ENCODE data around the gene PSPH.

Gene PSPH

GRCh38 chr7:55996856-55997500 lies 54.3 kb downstream of the PSPH start:
- no peak for DNase-seq

- DNase-seq, result no peak
Measured at GRCh38 chr7:55992346-55992745, 58.9 kb downstream of the PSPH start.

- DNase-seq, result no peak
Measured at GRCh38 chr7:55983537-55983936, 67.7 kb downstream of the PSPH start.

- DNase-seq, result no peak
Measured at GRCh38 chr7:55980266-55980665, 71.0 kb downstream of the PSPH start.

GRCh38 chr7:55977831-55978230 lies 73.4 kb downstream of the PSPH start:
- DNase-seq, result no peak

GRCh38 chr7:55975988-55976633 lies 75.1 kb downstream of the PSPH start:
- DNase-seq, result peak; percentile 84 to 87

GRCh38 chr7:55973747-55974250 lies 77.4 kb downstream of the PSPH start:
- DNase-seq, result no peak

- DNase-seq, result peak; percentile 67 to 69
Measured at GRCh38 chr7:55970978-55971377, 80.3 kb downstream of the PSPH start.

- peak in 1 of 2 experiments; percentile 55 for DNase-seq
Measured at GRCh38 chr7:55970561-55970960, 80.7 kb downstream of the PSPH start.

GRCh38 chr7:55969391-55969790 lies 81.9 kb downstream of the PSPH start:
- no peak for DNase-seq

GRCh38 chr7:55966851-55967250 lies 84.4 kb downstream of the PSPH start:
- no peak for DNase-seq

- DNase-seq, result no peak
Measured at GRCh38 chr7:55965805-55966421, 85.3 kb downstream of the PSPH start.

- DNase-seq, result no peak
Measured at GRCh38 chr7:55965100-55965470, 86.2 kb downstream of the PSPH start.

GRCh38 chr7:55964261-55965099 lies 86.8 kb downstream of the PSPH start, which contains the start of gene NIPSNAP2:
TSS of gene NIPSNAP2 (plus strand) at chr7:55964585. CDS start at chr7:55964610, 25 bp downstream.
- peak; percentile 23 to 84 for DNase-seq

GRCh38 chr7:55963584-55964168 lies 87.6 kb downstream of the PSPH start:
- DNase-seq, result no peak

GRCh38 chr7:55962014-55962413 lies 89.2 kb downstream of the PSPH start:
- no peak for DNase-seq

All from NCI-H526 (cell line).